ENCODE results near the gene SYT9. TPM values are rescaled to one million over a fixed set of nuclear protein-coding genes. Genes with fewer than 3 reads are reported as not detected.

Gene SYT9
- total and polyA plus RNA-seq, 2 of the 8 experiments (the other 6 are each of a cell fraction or from before 2014, with no cell fraction given): 1.5 to 2.9 TPM

- TF ChIP-seq SIN3A (conservative IDR thresholded peaks at IDR 0.05 in 1 of 2, IDR thresholded peaks at IDR 0.05 in 1 of 2; ENCODE audit: low read depth in 1 of 2, low read length in 2 of 2) (no peak), SUZ12 (IDR thresholded peaks at IDR 0.05; ENCODE audit: low read length) (no peak), ATF2 (IDR thresholded peaks at IDR 0.05; ENCODE audit: low read length) (no peak), TAF1 (IDR thresholded peaks at IDR 0.05; ENCODE audit: low read depth, low read length) (no peak)
These were observed 5.5 kb upstream of the SYT9 start (continued) for GRCh38 chr11:7246179-7246578.

Data from H1 (cell line).